Epithelial cell of alveolus of lung (primary cell): ENCODE data around the gene PEX7. TPM values are rescaled to one million over a fixed set of nuclear protein-coding genes. Genes with fewer than 3 reads are reported as not detected.

Source experiments
- total RNA-seq: library from RNA; depleted of rRNA; stranded (reverse); fragments of >200 nt; gene quantifications from 2 replicates; pipeline ENCODE4 v1.2.1, GENCODE V29; 2015

PEX7 gene, protein sequence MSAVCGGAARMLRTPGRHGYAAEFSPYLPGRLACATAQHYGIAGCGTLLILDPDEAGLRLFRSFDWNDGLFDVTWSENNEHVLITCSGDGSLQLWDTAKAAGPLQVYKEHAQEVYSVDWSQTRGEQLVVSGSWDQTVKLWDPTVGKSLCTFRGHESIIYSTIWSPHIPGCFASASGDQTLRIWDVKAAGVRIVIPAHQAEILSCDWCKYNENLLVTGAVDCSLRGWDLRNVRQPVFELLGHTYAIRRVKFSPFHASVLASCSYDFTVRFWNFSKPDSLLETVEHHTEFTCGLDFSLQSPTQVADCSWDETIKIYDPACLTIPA
- total RNA-seq: 7.9 and 9.7 TPM in 2 replicates

GRCh38 chr6:136822376-136823127 is at the start of gene PEX7:
Gene PEX7, plus strand, starts transcription at chr6:136822592. Its CDS starts 74 bp downstream, at chr6:136822666.

DNA sequence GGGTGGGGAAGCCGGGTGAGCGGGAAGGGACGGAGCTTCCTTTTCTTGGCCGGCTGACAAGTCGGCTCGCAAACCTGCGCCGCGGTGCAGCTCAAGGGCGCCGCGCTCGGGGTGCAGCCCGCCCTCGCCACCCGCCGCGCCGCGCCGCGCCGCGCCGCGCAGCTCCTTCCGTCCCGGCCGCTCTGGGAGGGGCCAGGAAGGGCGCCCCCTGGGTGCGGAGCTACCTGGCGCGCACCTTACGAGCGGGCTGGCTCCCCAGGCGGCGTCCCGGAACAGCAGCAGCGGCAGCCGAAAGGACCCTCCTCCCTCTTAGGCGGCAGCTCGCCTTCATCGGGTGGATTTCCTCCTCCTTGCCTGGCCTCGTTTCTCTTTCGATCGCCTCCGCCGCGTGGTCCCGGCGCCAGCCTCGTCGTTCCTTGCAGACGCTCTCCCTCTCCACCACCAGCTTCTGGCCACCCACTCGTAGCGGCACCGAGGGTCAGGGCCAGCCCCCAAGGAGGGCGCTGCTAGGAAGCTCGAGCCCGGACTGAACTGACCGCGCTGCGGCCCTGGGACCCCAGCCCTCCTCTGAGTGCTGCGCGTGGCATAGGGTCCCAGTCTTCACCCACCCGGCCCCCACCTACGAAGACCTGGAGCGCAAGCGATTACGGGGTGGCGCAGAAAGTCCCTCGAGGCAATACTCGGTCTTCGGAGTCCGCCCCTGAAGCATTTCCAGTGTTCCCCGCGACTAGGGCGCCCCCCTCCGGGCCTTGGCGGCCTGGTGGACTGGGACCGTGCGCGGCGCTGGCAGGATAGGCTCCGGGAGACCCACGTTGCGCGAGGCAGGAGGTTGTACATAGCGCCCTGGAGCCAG is 29.8 kb upstream of the PEX7 start, which contains the start of gene MAP3K5:
Gene MAP3K5, minus strand, starts transcription at position 68 of the 853 bp plus-strand sequence. CDS start 320 bp downstream, outside the sequence.

DNA sequence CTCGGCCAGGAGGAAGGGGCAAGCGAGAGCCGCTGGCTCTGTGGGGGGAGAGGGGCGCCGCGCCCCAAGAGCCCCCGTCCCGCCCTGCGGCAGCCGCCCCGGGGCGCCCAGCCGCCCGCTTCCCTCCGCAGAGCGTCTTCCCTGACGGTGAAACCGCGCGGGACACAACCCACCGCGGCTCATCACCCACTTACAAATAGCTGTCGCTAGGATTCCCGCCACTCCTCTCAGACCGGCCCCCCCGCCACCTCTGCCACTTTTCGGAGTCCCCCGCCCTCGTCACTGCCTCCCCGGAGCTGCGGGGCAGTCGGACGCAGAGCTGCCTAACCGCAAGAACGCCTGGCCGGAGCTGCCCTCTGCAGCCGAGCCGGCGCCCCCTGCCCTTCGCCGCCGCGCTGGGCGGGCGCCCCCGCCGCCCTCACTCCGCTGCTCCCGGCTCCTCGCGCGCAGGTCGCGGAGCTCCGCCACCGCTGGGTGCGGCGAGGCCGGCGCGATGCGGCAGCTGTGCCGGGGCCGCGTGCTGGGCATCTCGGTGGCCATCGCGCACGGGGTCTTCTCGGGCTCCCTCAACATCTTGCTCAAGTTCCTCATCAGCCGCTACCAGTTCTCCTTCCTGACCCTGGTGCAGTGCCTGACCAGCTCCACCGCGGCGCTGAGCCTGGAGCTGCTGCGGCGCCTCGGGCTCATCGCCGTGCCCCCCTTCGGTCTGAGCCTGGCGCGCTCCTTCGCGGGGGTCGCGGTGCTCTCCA is 99.7 kb downstream of the PEX7 start, which contains the start of gene SLC35D3:
Gene SLC35D3, plus strand, starts transcription at position 366 of the 749 bp plus-strand sequence. Its CDS starts 128 bp downstream, at position 494.

Other genes with a start within 250 kb of the PEX7 start
- 12.2 and 21.2 TPM in 2 replicates for gene MAP3K5, start 30.1 kb upstream of the PEX7 start, total RNA-seq
- gene SLC35D3, start 99.7 kb downstream of the PEX7 start, total RNA-seq: 0.08 TPM in 1 of 2 replicates, not detected in the other
- 0.26 and 2.9 TPM in 2 replicates for gene IL20RA, start 222.4 kb downstream of the PEX7 start, total RNA-seq